Measurements from ENCODE around the gene TNKS2.

The TNKS2 gene

GRCh38 chr10:91864099-91864498, 65.9 kb downstream of the TNKS2 start:
- no peak for TF ChIP-seq CTCF (IDR thresholded peaks at IDR 0.05; ENCODE audit: insufficient read depth, missing control alignments)
- DNase-seq (ENCODE audit: insufficient read length, low spot score) (no peak), FAIRE-seq (no peak)

GRCh38 chr10:91864744-91865143, 66.5 kb downstream of the TNKS2 start:
- FAIRE-seq (no peak), DNase-seq (ENCODE audit: insufficient read length, low spot score) (no peak)
- TF ChIP-seq CTCF (IDR thresholded peaks at IDR 0.05; ENCODE audit: insufficient read depth, missing control alignments), result no peak

GRCh38 chr10:91865562-91866081, 67.4 kb downstream of the TNKS2 start:
- FAIRE-seq (no peak), DNase-seq (ENCODE audit: insufficient read length, low spot score) (no peak)
- TF ChIP-seq CTCF (IDR thresholded peaks at IDR 0.05; ENCODE audit: insufficient read depth, missing control alignments), result no peak

GRCh38 chr10:91875156-91875555, 76.9 kb downstream of the TNKS2 start:
- no peak for FAIRE-seq
- TF ChIP-seq CTCF (IDR thresholded peaks at IDR 0.05; ENCODE audit: insufficient read depth, missing control alignments), result no peak

GRCh38 chr10:91875779-91876178, 77.6 kb downstream of the TNKS2 start:
- FAIRE-seq (no peak), DNase-seq (ENCODE audit: insufficient read length, low spot score) (peak; percentile 36)
- no peak for TF ChIP-seq CTCF (IDR thresholded peaks at IDR 0.05; ENCODE audit: insufficient read depth, missing control alignments)

More at GRCh38 chr10:91875156-91875555, 76.9 kb downstream of the TNKS2 start:
- no peak for DNase-seq (ENCODE audit: insufficient read length, low spot score)

GRCh38 chr10:91879515-91880170, 81.4 kb downstream of the TNKS2 start:
- no peak for TF ChIP-seq CTCF (IDR thresholded peaks at IDR 0.05; ENCODE audit: insufficient read depth, missing control alignments)
- FAIRE-seq (peak; percentile 95), DNase-seq (ENCODE audit: insufficient read length, low spot score) (peak; percentile 56)

- no peak for TF ChIP-seq CTCF (IDR thresholded peaks at IDR 0.05; ENCODE audit: insufficient read depth, missing control alignments)
- FAIRE-seq (no peak), DNase-seq (ENCODE audit: insufficient read length, low spot score) (no peak)
Measured at GRCh38 chr10:91880310-91880709, 82.1 kb downstream of the TNKS2 start.

Data from D721Med (cell line).